GM21360 (cell line): Measurements from ENCODE around the gene MRPS2.
"Not testable (repeated sequence)": the region's sequence is repeated elsewhere in the genome, so short reads cannot be mapped to it uniquely, and the experiment has no call there.

Source experiments
- ATAC-seq: cut with Tn5 transposase; IDR thresholded peaks from one replicate; pipeline ENCODE4 v1.9.1; 2021; ENCODE audit warnings: mild to moderate bottlenecking, moderate library complexity; ENCODE audit not compliant: unreplicated experiment

MRPS2 gene

DNA sequence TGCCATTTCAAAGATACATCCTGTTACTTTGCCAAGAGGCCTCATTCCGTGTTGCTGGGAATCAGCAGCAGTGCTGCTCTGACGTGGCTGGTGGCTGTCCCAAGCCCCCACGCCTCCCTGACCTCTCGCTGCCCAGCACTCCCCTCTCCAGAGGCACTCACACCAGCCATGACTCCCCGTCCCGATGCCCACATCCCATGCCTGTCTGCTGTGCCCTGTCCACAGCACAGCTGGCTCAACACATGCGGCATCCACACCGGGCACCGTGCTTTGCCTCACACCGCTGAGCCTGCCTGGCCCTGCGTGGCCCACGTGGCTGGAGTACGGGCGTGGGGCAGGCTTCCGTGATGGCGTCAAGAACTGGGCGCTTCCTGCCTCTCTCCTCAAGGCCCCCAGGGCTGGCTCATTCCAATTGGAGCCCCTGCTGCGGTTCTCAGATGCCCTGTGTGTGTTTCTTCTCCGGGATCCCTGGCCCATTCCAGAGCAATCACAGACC lies 12.9 kb downstream of the MRPS2 start:
- ATAC-seq = no peak

DNA sequence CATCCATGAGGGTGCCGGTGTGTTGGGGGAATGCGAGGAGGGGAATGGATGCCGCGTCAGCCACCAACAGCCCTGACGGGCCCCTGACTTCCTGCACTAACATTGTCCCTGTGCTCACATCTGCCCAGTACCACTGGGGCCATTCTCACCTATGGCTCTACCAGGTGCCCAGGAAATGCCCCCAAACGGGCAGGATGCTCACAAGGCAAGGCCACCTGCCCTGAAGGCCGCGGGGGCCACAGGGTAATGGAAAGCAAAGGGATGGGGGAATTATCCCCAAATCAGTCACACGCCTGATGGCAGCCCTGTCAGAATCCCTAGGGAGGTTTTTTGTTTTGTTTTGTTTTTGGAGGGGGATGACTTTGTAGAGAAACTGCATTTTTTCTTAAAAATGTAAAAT lies 13.4 kb downstream of the MRPS2 start:
- ATAC-seq = not testable (repeated sequence)

DNA sequence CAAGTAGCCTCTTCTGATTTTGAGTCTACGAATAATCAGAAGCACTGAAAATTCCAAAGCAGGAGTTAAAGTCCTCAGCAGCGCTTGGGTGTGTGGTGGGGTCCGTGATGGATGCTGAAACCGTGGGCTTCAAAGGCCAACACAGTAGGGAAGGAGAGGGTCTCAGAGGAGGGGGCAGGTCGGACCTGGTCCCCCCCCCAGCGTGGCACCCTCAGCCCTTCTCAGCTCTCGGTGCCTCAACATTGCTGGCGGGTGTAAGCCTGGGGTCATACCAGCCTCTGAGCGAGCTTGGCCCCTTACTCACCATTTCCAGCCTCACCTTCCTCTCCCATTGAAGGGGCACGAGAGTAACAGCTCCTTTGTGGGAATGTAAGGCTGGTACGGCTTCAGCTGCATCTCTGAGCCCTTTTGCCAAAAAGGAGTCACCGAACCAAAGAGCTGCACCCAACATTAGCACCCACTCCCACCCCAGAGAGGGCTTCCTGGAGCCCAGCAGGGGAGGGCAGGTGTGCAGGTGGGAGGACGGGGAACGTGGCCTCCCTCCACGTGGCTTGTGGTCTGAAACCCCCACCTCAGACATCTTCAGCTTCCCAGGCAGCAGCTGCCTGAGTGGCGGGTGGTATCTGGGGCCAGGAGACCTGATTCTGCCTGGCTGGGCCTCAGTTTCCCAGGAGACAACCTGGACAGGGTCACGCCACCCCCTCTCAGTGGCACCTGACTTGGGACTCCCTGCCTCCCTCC lies 14.0 kb downstream of the MRPS2 start:
- ATAC-seq = no peak

GRCh38 chr9:135515083-135515951 lies 14.8 kb downstream of the MRPS2 start:
- ATAC-seq = no peak

- no peak for ATAC-seq
Measured at GRCh38 chr9:135516132-135516860, 15.8 kb downstream of the MRPS2 start.

- ATAC-seq = no peak
Measured at GRCh38 chr9:135517407-135517822, 16.9 kb downstream of the MRPS2 start.

GRCh38 chr9:135519179-135519971 lies 18.9 kb downstream of the MRPS2 start:
- ATAC-seq = no peak

DNA sequence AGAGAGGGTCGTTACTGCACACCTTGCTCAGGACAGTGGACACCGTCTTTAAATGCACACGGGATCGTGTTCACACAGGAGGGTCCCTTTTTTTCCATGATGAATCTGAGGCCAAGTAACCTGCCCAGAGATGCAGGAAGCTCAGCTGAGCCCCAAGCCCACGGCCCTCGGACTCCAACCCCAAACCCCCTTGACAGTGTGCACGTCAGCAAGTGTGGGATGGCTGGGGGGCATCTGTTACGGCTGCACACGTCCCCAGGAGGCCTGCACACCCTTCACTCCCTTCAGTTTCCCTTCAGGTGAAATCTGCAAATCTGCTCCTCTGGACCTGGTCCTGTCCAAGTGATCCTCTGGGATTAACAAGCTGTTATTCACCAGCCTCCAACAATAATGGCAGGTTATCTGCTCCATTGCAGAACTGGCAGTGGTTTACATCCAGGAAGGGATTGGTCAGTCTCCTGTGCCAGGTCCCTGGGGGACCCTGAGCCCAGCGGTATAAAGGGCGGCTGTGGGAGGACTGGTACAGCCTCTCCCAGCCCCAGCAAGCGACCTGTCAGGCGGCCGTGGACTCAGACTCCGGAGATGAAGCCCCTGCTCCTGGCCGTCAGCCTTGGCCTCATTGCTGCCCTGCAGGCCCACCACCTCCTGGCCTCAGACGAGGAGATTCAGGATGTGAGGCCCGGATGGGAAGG lies 20.6 kb downstream of the MRPS2 start, which contains the start of gene LCN1:
TSS of gene LCN1 (plus strand) at position 525 of the 692 bp plus-strand sequence. CDS start at position 583, 58 bp downstream.
- ATAC-seq = no peak

DNA sequence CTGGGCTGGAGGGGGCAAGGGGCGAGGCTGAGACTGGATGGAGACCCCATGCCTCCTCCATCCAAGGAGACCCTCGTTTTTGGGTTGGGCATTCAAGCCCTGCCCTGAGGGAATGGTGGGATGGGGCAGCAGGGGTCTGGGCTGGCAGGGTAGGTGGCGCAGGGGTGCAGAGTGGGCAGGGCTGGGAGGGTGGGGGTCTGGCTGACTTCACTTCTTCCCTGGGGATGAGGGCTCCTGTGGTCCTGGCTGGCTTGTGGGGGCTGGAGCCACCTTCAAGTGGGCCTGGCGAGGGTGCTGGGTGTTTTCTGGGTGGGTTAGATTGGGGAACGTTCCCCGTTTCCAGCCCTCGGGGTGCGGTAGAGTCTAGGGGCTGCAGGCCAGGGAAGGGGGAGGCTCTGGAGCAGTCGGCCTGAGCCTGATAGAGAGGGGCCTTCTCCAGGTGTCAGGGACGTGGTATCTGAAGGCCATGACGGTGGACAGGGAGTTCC lies 21.2 kb downstream of the MRPS2 start:
- no peak for ATAC-seq

DNA sequence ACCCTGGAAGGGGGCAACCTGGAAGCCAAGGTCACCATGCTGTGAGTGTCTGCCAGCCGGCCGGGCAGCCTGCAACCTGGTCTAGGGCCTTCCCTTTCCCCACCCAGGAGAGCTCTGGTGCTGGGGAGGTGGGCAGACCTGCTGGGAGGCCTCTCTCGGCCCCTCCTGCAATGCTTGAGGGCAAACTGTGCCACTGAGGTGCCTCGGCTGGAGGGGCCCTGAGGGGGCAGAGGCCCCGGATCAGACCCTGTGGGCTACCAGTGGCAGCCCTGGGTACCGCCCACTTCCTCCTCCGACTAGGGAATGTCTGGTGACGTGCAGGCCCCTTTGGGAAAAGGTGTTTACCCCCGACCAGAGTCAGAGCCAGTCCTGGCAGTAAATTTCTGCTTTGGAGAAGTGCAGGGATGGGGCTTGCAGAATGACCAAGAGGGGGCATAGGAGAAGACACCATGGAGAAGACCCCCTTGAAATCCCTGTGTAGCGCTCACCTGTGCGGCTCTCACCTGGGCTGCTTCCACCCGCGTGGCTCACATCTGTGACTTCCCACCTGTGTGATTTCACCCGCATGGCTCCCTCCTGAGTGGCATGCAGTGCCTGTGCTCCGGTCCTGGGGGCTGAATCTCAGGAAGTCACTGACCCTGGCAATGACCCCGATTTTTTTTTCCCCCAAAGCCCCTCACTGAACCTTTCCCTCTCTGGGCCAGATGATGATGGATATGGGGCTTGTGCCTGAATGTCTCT lies 21.8 kb downstream of the MRPS2 start:
- ATAC-seq = no peak

DNA sequence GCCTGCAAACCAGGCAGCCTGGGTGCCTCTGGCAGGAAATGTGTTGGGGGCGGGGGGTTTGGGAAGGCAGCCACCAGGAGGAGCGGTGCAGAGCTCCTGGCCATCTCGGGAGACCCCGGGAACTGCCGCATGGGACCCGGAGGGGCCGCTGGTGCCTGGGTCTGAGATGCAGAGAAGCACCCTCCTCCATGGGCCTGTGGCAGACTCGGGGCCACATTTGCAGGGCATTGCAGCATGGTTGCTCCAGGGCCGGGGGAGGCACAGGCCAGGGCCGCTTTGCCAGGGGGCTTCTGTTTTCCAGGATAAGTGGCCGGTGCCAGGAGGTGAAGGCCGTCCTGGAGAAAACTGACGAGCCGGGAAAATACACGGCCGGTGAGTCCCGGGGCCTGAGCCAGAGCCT lies 22.4 kb downstream of the MRPS2 start:
- ATAC-seq = no peak

GRCh38 chr9:135523521-135524129 lies 23.1 kb downstream of the MRPS2 start:
- no peak for ATAC-seq

- no peak for ATAC-seq
Measured at GRCh38 chr9:135524130-135524861, 23.8 kb downstream of the MRPS2 start.

DNA sequence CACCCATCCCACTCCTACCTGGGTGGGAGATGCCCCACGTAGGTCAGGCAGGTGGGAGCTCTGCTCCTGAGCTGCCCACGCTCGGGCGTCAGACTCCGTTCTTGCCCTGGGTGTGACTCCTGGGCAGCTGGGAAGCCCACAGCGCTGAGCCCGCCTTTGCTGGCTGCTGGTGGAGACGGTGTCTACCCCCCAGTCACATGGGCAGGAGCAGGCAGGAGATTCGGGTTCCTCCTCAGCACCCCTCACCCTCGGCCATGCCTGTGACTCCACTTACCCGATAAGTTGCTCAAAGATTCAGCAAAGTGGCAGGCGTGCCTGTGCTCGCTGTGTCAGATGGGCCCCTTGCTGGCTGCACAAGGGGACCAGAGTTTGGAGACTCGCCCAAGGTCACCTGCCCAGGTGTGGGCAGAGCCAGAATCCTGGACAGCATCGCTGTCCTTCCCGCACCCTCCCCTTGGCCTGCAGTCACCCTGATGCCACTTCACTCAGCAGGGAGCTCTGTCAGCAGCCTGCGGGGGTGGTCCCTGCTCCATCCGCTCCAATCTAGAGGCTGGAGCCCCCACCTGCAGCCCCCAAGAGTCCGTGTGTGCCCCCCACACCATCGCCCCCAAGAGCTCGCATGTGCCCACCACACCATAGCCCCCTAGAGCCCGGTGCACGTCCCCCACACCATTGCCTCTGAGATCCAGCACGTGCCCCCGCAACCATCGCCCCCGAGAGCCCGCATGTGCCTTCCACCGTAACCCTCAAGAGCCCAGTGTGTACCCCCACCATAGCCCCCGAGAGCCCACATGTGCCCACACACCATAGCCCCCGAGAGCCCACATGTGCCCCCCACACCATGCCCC lies 25.0 kb downstream of the MRPS2 start:
- no peak for ATAC-seq

DNA sequence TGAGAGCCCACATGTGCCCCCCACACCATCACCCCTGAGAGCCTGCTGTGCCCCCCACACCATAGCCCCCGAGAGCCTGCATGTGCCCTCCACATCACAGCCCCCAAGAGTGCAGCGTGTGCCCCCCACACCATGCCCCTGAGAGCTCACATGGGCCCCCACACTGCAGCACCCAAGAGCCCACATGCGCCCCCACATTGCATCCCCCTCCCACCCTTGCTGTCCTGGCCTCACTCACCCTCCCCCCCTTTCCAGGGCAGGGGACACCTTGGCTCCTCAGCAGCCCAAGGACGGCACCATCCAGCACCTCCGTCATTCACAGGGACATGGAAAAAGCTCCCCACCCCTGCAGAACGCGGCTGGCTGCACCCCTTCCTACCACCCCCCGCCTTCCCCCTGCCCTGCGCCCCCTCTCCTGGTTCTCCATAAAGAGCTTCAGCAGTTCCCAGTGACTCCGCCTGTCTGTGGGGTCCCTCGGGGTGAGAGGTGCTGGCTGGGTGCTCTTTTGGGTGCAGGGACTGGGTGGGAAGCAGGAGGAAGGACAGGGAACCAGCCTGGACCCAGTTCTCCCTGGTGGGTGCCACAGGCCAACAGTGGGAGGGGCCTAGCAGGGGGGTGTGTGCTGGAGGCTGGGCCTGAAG lies 25.7 kb downstream of the MRPS2 start:
- ATAC-seq = no peak
